NCI-H2196 (cell line): ENCODE measurements around the gene RAB15.
"Not testable (repeated sequence)": the region's sequence is repeated elsewhere in the genome, so short reads cannot be mapped to it uniquely, and the experiment has no call there.

Experiments used
- DNase-seq: peaks from one replicate; lab custom pipeline; 2025; ENCODE audit not compliant: unreplicated experiment; lab: John Stamatoyannopoulos, UW

RAB15 gene

GRCh38 chr14:64913477-64913876 lies 58.7 kb downstream of the RAB15 start:
- DNase-seq = not testable (repeated sequence)

GRCh38 chr14:64912261-64912660 lies 59.9 kb downstream of the RAB15 start:
- DNase-seq = no peak

GRCh38 chr14:64910847-64911495 lies 61.2 kb downstream of the RAB15 start:
- DNase-seq = peak; percentile 47

- no peak for DNase-seq
These were observed 66.1 kb downstream of the RAB15 start for GRCh38 chr14:64906022-64906421.

- DNase-seq = no peak
These were observed 72.2 kb downstream of the RAB15 start for GRCh38 chr14:64899958-64900357.
